Measurements from ENCODE around the gene PDCD10.

The PDCD10 gene

GRCh38 chr3:167679526-167679925, 55.2 kb downstream of the PDCD10 start:
- TF ChIP-seq ARNTL (CRISPR knock-in tag; IDR thresholded peaks at IDR 0.05; ENCODE audit: borderline replicate concordance, low read depth) (no peak), SNAI2 (CRISPR knock-in tag; IDR thresholded peaks at IDR 0.05) (no peak), POU6F1 (CRISPR knock-in tag; IDR thresholded peaks at IDR 0.05; ENCODE audit: borderline replicate concordance, low read depth) (no peak), ZC3H10 (CRISPR knock-in tag; IDR thresholded peaks at IDR 0.05) (no peak), ZNF8 (CRISPR knock-in tag; IDR thresholded peaks at IDR 0.05) (no peak), CSDC2 (CRISPR knock-in tag; IDR thresholded peaks at IDR 0.05) (no peak), ESRRG (CRISPR knock-in tag; IDR thresholded peaks at IDR 0.05) (no peak), CREB5 (CRISPR knock-in tag; IDR thresholded peaks at IDR 0.05; ENCODE audit: low read depth) (no peak), TCF4 (CRISPR knock-in tag; IDR thresholded peaks at IDR 0.05; ENCODE audit: borderline replicate concordance) (no peak), CSRNP3 (CRISPR knock-in tag; IDR thresholded peaks at IDR 0.05) (no peak), ZNF565 (CRISPR knock-in tag; conservative IDR thresholded peaks at IDR 0.05; ENCODE audit: low read depth) (no peak)
- no peak for ATAC-seq

GRCh38 chr3:167675848-167676247, 58.8 kb downstream of the PDCD10 start:
- TF ChIP-seq CREB5 (CRISPR knock-in tag; IDR thresholded peaks at IDR 0.05; ENCODE audit: low read depth) (no peak), ZNF8 (CRISPR knock-in tag; IDR thresholded peaks at IDR 0.05) (no peak), CSRNP3 (CRISPR knock-in tag; IDR thresholded peaks at IDR 0.05) (no peak), TSHZ2 (CRISPR knock-in tag; IDR thresholded peaks at IDR 0.05) (no peak), TCF4 (CRISPR knock-in tag; IDR thresholded peaks at IDR 0.05; ENCODE audit: borderline replicate concordance) (no peak), OSR1 (CRISPR knock-in tag; IDR thresholded peaks at IDR 0.05) (no peak), PATZ1 (CRISPR knock-in tag; IDR thresholded peaks at IDR 0.05; ENCODE audit: borderline replicate concordance) (no peak), ISL1 (CRISPR knock-in tag; IDR thresholded peaks at IDR 0.05) (no peak), GLIS3 (CRISPR knock-in tag; IDR thresholded peaks at IDR 0.05) (no peak), ZC3H10 (CRISPR knock-in tag; IDR thresholded peaks at IDR 0.05) (no peak), PPARA (CRISPR knock-in tag; IDR thresholded peaks at IDR 0.05; ENCODE audit: borderline replicate concordance) (no peak), ZNF565 (CRISPR knock-in tag; conservative IDR thresholded peaks at IDR 0.05; ENCODE audit: low read depth) (no peak), BACH2 (CRISPR knock-in tag; IDR thresholded peaks at IDR 0.05; ENCODE audit: borderline replicate concordance) (no peak), ZFP3 (CRISPR knock-in tag; IDR thresholded peaks at IDR 0.05) (no peak)
- ATAC-seq, result no peak

Data from SK-N-SH treated with all-trans-retinoic acid at 6 μM for 48 hours (cell line).